GM18526 (cell line): ENCODE data around the gene PCDHB2.

Experiments
- POLR2A ChIP-seq: IDR thresholded peaks from 3 replicates; pipeline ENCODE4 v1.6.1; 2011; ENCODE audit not compliant: insufficient read length; ENCODE audit errors: extremely low read depth

Gene PCDHB2

GRCh38 chr5:141135718-141136266, 41.4 kb downstream of the PCDHB2 start:
- no peak for TF ChIP-seq POLR2A
